ENCODE results near the gene OR1S1. TPM values are rescaled to one million over a fixed set of nuclear protein-coding genes. Genes with fewer than 3 reads are reported as not detected.

The OR1S1 gene
- total RNA-seq, 1 experiment from 2014 or later = not detected

- CTCF ChIA-PET = no interaction called here
Measured at GRCh38 chr11:58165504-58166106, 46.9 kb upstream of the OR1S1 start.

GRCh38 chr11:58177409-58178054 lies 35.0 kb upstream of the OR1S1 start:
- no peaks in the 10 kb centered on the region for H3K9me3 ChIP-seq (ENCODE audit: control insufficient read depth, insufficient read depth, low read depth, low read length)
- ATAC-seq (no peak), DNase-seq (ENCODE audit: low read depth, low spot score) (no peak)
- H3K36me3 ChIP-seq (ENCODE audit: control insufficient read depth, insufficient read depth, low read length) = no peaks in the 10 kb centered on the region
- intact Hi-C loops (cut with micrococcal nuclease; ENCODE audit: unreplicated experiment) = no loop called here
- in situ Hi-C loops (cut with HindIII; ENCODE audit: low pct_unique_long_range_greater_than_20kb, low sequenced_read_pairs) = no loop called here
- no peak overlapping the region for H3K27ac ChIP-seq (ENCODE audit: low read length)
- TF ChIP-seq SIN3A (IDR thresholded peaks at IDR 0.05; ENCODE audit: borderline replicate concordance, insufficient read depth, low read depth, low read length) (no peak), TCF7L2 (IDR thresholded peaks at IDR 0.05; ENCODE audit: low read depth, low read length) (no peak), CTCF (IDR thresholded peaks at IDR 0.05) (no peak), POLR2AphosphoS5 (IDR thresholded peaks at IDR 0.05; ENCODE audit: low read depth, low read length) (no peak), REST (IDR thresholded peaks at IDR 0.05; ENCODE audit: insufficient read depth in 1 of 2, low read depth in 2 of 2, low read length in 1 of 2) (no peak)
- no peak overlapping the region for H3K4me3 ChIP-seq (ENCODE audit: low read depth in 2 of 2, low read length in 2 of 2)
- no peaks in the 10 kb centered on the region for H3K4me1 ChIP-seq (ENCODE audit: control insufficient read depth, insufficient read depth, low read length)
- CTCF ChIA-PET = no interaction called here
- 0 out of 2 replicates have a peak, but pooled peaks cover 4% of the 10 kb centered on the region for H3K27me3 ChIP-seq (ENCODE audit: control insufficient read depth, insufficient read depth, low read length)
- BruUV-seq (replicated peaks) = no TSS peak
- POLR2A ChIA-PET = no interaction called here

More at GRCh38 chr11:58165504-58166106, 46.9 kb upstream of the OR1S1 start:
- BruUV-seq (replicated peaks) = no TSS peak
- H3K27ac ChIP-seq (ENCODE audit: low read length) = no peak overlapping the region
- in situ Hi-C loops (cut with HindIII; ENCODE audit: low pct_unique_long_range_greater_than_20kb, low sequenced_read_pairs) = no loop called here
- intact Hi-C loops (cut with micrococcal nuclease; ENCODE audit: unreplicated experiment) = no loop called here
- H3K9me3 ChIP-seq (ENCODE audit: control insufficient read depth, insufficient read depth, low read depth, low read length) = no peaks in the 10 kb centered on the region
- no peak overlapping the region for H3K4me3 ChIP-seq (ENCODE audit: low read depth in 2 of 2, low read length in 2 of 2)
- peaks cover 3% of the 10 kb centered on the region; the same call in 1 of the 2 replicates for H3K27me3 ChIP-seq (ENCODE audit: control insufficient read depth, insufficient read depth, low read length)
- POLR2A ChIA-PET = no interaction called here
- TF ChIP-seq CTCF (IDR thresholded peaks at IDR 0.05) (no peak), REST (IDR thresholded peaks at IDR 0.05; ENCODE audit: insufficient read depth in 1 of 2, low read depth in 2 of 2, low read length in 1 of 2) (no peak), TCF7L2 (IDR thresholded peaks at IDR 0.05; ENCODE audit: low read depth, low read length) (no peak), SIN3A (IDR thresholded peaks at IDR 0.05; ENCODE audit: borderline replicate concordance, insufficient read depth, low read depth, low read length) (no peak), POLR2AphosphoS5 (IDR thresholded peaks at IDR 0.05; ENCODE audit: low read depth, low read length) (no peak)
- no peaks in the 10 kb centered on the region for H3K4me1 ChIP-seq (ENCODE audit: control insufficient read depth, insufficient read depth, low read length)
- DNase-seq (ENCODE audit: low read depth, low spot score) (no peak), ATAC-seq (no peak)
- H3K36me3 ChIP-seq (ENCODE audit: control insufficient read depth, insufficient read depth, low read length) = no peaks in the 10 kb centered on the region
